Retinal pigment epithelial cell (primary cell): Measurements from ENCODE around the gene DNER.
A peak's percentile ranks its signal among the peaks of the same experiment; 100 is the strongest.

Experiments
- DNase-seq: peaks from one replicate; pipeline ENCODE4 v3.0.0-alpha.2; 2010; ENCODE audit warnings: low read depth
- H3K4me3 ChIP-seq: 2 replicates; pipeline ENCODE4 v1.5.1; 2011; ENCODE audit warnings: mild to moderate bottlenecking, low read length, control low read depth, moderate library complexity
- CTCF ChIP-seq: conservative IDR thresholded peaks from 2 replicates; pipeline ENCODE4 v1.5.1; 2011; ENCODE audit warnings: low read depth, low read length, control low read depth, inconsistent platforms

The DNER gene

GRCh38 chr2:229661478-229661877, 52.9 kb downstream of the DNER start:
- no peak overlapping the region for H3K4me3 ChIP-seq
- no peak for TF ChIP-seq CTCF
- no peak for DNase-seq

- TF ChIP-seq CTCF: no peak
- no peak overlapping the region for H3K4me3 ChIP-seq
- peak; percentile 30 for DNase-seq
These were observed 53.4 kb downstream of the DNER start for GRCh38 chr2:229660951-229661350.

- TF ChIP-seq CTCF: no peak
- H3K4me3 ChIP-seq: no peak overlapping the region
- no peak for DNase-seq
These were observed 54.0 kb downstream of the DNER start for GRCh38 chr2:229660391-229660790.

- DNase-seq: no peak
- TF ChIP-seq CTCF: no peak
- no peak overlapping the region for H3K4me3 ChIP-seq
These were observed 56.4 kb downstream of the DNER start for GRCh38 chr2:229658004-229658403.

GRCh38 chr2:229654437-229654836, 59.9 kb downstream of the DNER start:
- H3K4me3 ChIP-seq: no peak overlapping the region
- DNase-seq: no peak
- no peak for TF ChIP-seq CTCF

GRCh38 chr2:229653531-229653930, 60.8 kb downstream of the DNER start:
- H3K4me3 ChIP-seq: no peak overlapping the region
- TF ChIP-seq CTCF: no peak
- no peak for DNase-seq

GRCh38 chr2:229652796-229653195, 61.6 kb downstream of the DNER start:
- no peak for DNase-seq
- TF ChIP-seq CTCF: no peak
- no peak overlapping the region for H3K4me3 ChIP-seq
